ENCODE data around the gene PRDM2.

Gene PRDM2

GRCh38 chr1:13699936-13700520 is at the start of gene PRDM2:
Gene PRDM2 (plus strand): TSS chr1:13700188. CDS start chr1:13715606, 15,418 bp downstream.
- no peak for DNase-seq (ENCODE audit: low read depth)
- no peak for TF ChIP-seq CTCF (IDR thresholded peaks at IDR 0.05; ENCODE audit: control insufficient read depth, insufficient read depth, low read depth, low read length, missing control alignments)
- peak within 1 kb of the TSS; percentile 50 for H3K4me3 ChIP-seq (ENCODE audit: control insufficient read depth, low read depth, low read length)

- no peak overlapping the region for H3K4me3 ChIP-seq (ENCODE audit: control insufficient read depth, low read depth, low read length)
- no peak for DNase-seq (ENCODE audit: low read depth)
- TF ChIP-seq CTCF (IDR thresholded peaks at IDR 0.05; ENCODE audit: control insufficient read depth, insufficient read depth, low read depth, low read length, missing control alignments) = no peak
These were observed 48.7 kb upstream of the PRDM2 start for GRCh38 chr1:13651279-13651678.

DNA sequence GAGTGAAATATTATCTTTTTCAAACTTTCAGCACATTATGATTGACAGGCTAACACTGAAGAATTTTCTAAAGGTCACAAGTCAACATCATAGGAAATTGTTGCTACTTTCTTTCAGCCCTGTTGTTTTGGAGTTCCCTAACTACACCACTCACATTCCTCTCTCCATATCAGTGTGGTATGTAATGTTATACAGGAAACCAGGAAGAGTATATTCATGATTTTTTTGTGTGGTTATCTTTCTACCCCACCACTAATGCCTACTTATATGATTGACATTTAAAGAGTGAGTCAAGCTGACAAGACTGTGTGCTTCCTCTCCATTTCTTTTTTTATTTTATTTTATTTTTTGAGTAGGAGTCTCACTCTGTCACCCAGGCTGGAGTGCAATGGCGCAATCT is 47.8 kb upstream of the PRDM2 start:
- TF ChIP-seq CTCF (IDR thresholded peaks at IDR 0.05; ENCODE audit: control insufficient read depth, insufficient read depth, low read depth, low read length, missing control alignments) = no peak
- DNase-seq (ENCODE audit: low read depth) = no peak
- no peak overlapping the region for H3K4me3 ChIP-seq (ENCODE audit: control insufficient read depth, low read depth, low read length)

- TF ChIP-seq CTCF (IDR thresholded peaks at IDR 0.05; ENCODE audit: control insufficient read depth, insufficient read depth, low read depth, low read length, missing control alignments) = no peak
- no peak overlapping the region for H3K4me3 ChIP-seq (ENCODE audit: control insufficient read depth, low read depth, low read length)
- peak; percentile 5 for DNase-seq (ENCODE audit: low read depth)
These were observed 38.4 kb upstream of the PRDM2 start for GRCh38 chr1:13661539-13661938.

DNA sequence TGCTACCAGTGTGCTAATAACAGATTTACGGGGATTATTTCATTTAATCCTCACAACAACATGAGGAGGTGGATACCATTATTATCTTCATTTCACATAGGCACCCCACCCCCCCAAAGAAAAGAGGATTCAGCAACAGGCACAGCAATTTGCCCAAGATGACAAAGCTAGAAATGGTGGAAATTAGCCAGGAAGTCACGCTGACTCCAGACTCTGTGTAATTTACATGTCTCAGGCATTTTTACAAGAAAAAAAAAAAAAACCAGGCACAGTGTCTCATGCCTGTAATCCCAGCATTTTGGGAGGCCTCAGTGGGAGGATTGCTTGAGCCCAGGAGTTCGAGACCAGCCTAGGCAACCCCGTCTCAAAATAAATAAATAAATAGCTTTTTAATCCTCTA is 37.5 kb upstream of the PRDM2 start:
- peak; percentile 48 for DNase-seq (ENCODE audit: low read depth)
- no peak overlapping the region for H3K4me3 ChIP-seq (ENCODE audit: control insufficient read depth, low read depth, low read length)
- TF ChIP-seq CTCF (IDR thresholded peaks at IDR 0.05; ENCODE audit: control insufficient read depth, insufficient read depth, low read depth, low read length, missing control alignments) = no peak

DNA sequence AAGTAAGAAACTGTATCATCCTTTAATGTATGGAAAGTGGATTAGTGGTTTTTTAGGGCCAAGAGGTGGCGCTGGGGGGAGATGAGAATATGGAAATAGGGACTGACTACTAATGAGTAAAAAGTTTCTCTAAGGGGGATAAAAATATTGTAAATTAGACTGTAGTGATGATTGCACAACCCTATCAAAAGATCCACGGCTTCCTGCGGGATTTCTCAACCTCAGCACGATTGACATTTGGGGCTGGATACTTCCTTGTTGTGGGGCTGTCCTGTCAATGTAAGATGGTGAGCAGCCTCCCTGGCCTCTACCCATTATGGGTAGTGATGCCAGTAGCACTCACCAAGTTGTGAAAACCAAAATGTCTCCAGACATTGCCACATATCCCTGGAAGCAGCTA is 36.0 kb upstream of the PRDM2 start:
- DNase-seq (ENCODE audit: low read depth) = no peak
- TF ChIP-seq CTCF (IDR thresholded peaks at IDR 0.05; ENCODE audit: control insufficient read depth, insufficient read depth, low read depth, low read length, missing control alignments) = no peak
- H3K4me3 ChIP-seq (ENCODE audit: control insufficient read depth, low read depth, low read length) = no peak overlapping the region

DNA sequence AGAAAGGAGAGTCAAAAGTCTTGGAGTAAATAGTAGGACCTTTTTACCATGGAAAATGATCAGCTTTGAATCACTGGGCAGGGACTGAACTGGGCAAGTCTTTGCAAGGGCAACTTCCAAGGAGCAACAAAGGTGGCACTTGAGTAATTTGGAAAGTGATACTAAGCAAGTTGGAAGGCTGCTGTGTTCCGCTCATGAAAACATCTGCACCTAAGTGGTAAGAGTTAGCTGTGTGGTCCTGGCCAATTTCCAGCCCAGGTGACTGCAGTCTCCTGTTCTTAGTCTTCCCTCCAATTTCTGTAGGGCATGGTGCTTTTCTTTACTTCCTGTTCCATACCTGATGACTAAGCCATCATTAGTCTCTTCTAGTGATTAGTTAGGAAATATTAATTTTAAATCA is 35.5 kb upstream of the PRDM2 start:
- no peak overlapping the region for H3K4me3 ChIP-seq (ENCODE audit: control insufficient read depth, low read depth, low read length)
- DNase-seq (ENCODE audit: low read depth) = no peak
- no peak for TF ChIP-seq CTCF (IDR thresholded peaks at IDR 0.05; ENCODE audit: control insufficient read depth, insufficient read depth, low read depth, low read length, missing control alignments)
